Natural killer cell (primary cell): ENCODE data around the gene MYO5B. TPM values are rescaled to one million over a fixed set of nuclear protein-coding genes. Genes with fewer than 3 reads are reported as not detected.
"Not testable (repeated sequence)": the region's sequence is repeated elsewhere in the genome, so short reads cannot be mapped to it uniquely, and the experiment has no call there.

Source experiments
- ATAC-seq, 3 donors: fragments of 150-1000 bp in 2 of 3; fragments of 200-7000 bp in 1 of 3; cut with Tn5 transposase; 1 replicate in 1 of 3; 2 replicates in 2 of 3; pipeline ENCODE4 v1.10.0; 2021; ENCODE audit warnings: mild to moderate bottlenecking in 2 of 3, moderate library complexity in 2 of 3
- DNase-seq, 2 donors: peaks; one replicate each; pipeline versions ENCODE4 v3.0.0 to v3.0.0-alpha.2; 2013 to 2021; ENCODE audit warnings: mixed read lengths in 1 of 2
- H3K27ac ChIP-seq: one replicate; pipeline ENCODE4 v1.5.1; 2013; ENCODE audit warnings: mild to moderate bottlenecking, low read length
- H3K27me3 ChIP-seq: one replicate; pipeline ENCODE4 v1.6.1; 2013; ENCODE audit warnings: low read length; ENCODE audit not compliant: control insufficient read depth, insufficient read depth
- H3K36me3 ChIP-seq: one replicate; pipeline ENCODE4 v1.6.1; 2013; ENCODE audit warnings: low read length; ENCODE audit not compliant: control insufficient read depth, insufficient read depth
- H3K4me1 ChIP-seq: one replicate; pipeline ENCODE4 v1.6.1; 2013; ENCODE audit warnings: low read length; ENCODE audit not compliant: control insufficient read depth, insufficient read depth
- H3K4me3 ChIP-seq: one replicate; pipeline ENCODE4 v1.5.1; 2013; ENCODE audit warnings: low read length
- H3K9me3 ChIP-seq: one replicate; pipeline ENCODE4 v1.6.1; 2013; ENCODE audit warnings: low read length; ENCODE audit not compliant: control insufficient read depth, insufficient read depth
- H3K27ac Mint-ChIP-seq, 2 donors: one replicate each; pipeline ENCODE4 v1.8.0; 2022; ENCODE audit warnings: mild to moderate bottlenecking in 2 of 2, mixed read lengths in 2 of 2, moderate library complexity in 1 of 2
- H3K27me3 Mint-ChIP-seq, 2 donors: one replicate each; pipeline ENCODE4 v1.8.0; 2022; ENCODE audit warnings: low read depth in 2 of 2, mixed read lengths in 2 of 2
- H3K36me3 Mint-ChIP-seq: one replicate; pipeline ENCODE4 v1.8.0; 2022; ENCODE audit warnings: mixed read lengths
- H3K4me1 Mint-ChIP-seq, 2 donors: one replicate each; pipeline ENCODE4 v1.8.0; 2022; ENCODE audit warnings: mixed read lengths in 2 of 2
- H3K4me3 Mint-ChIP-seq: one replicate; pipeline ENCODE4 v1.8.0; 2022; ENCODE audit warnings: mild to moderate bottlenecking, moderate library complexity, mixed read lengths
- H3K9me3 Mint-ChIP-seq, 2 donors: one replicate each; pipeline ENCODE4 v1.8.0; 2022; ENCODE audit warnings: mixed read lengths in 2 of 2
- CTCF ChIP-seq: fragments of 200-600 bp; IDR thresholded peaks from one replicate; pipeline ENCODE4 v1.8.0; 2022; ENCODE audit warnings: antibody characterized with exemption
- WGBS: methylation state at CpG from one replicate; pipeline ENCODE4 v1.1.7; 2013; ENCODE audit warnings: missing lambda C conversion rate; ENCODE audit not compliant: insufficient coverage; 5-methylcytosine and 5-hydroxymethylcytosine counted together
- intact Hi-C: fragments of 100-400 bp; cut with micrococcal nuclease; formaldehyde crosslinking; loops from one replicate; pipeline ENCODE4 v1.14.2; 2022
- total RNA-seq, 4 donors: library from RNA; stranded (reverse); fragments of 120-200 nt in 1 of 4; gene quantifications; one replicate each; pipeline versions ENCODE4 v1.2.3 to v1.2.4, GENCODE V29; 2013 to 2022

MYO5B gene
- total RNA-seq, 3 donors from 2014 or later (not counting 1 experiment from before 2014, with no cell fraction given): 0.33 TPM; not detected in 2

DNA sequence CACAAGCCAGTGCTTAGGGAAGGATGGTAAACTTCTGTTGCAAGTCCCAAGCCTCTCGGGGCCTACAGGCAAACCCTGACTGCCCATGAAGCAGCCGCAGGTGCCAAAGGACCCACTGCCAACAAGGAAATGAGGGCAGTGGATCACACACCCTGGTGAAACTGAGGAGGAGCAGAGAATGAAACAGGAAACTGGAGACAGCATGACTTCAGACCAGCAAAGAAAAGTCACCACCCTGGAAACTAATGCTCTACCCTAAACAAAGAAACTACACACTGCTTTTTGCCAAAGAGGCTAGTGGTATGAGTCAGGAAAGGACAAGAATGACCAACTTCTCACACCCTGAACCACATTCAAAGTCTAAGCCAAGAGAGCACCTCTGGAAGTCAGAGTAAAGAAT lies 97.2 kb downstream of the MYO5B start:
- Histone ChIP-seq H3K36me3 (no peaks in the 10 kb centered on the region), H3K4me1 (no peaks in the 10 kb centered on the region), H3K27me3 (no peaks in the 10 kb centered on the region), H3K4me3 (no peak overlapping the region), H3K27ac (no peak overlapping the region), H3K9me3 (no peaks in the 10 kb centered on the region)
- WGBS: 89% methylated on average over 2 of the region's 2 CpGs
- Mint-ChIP-seq H3K27ac (no peak overlapping the region), H3K4me1 (no peaks in the 10 kb centered on the region), H3K27me3 (peaks cover 12 to 77% of the 10 kb centered on the region in 2 donors), H3K9me3 (no peaks in the 10 kb centered on the region), H3K36me3 (no peaks in the 10 kb centered on the region), H3K4me3 (no peak overlapping the region)
- no peak for TF ChIP-seq CTCF
- intact Hi-C loops: no loop called here
- DNase-seq (no peak), ATAC-seq (no peak)

GRCh38 chr18:50096766-50097435 lies 98.0 kb downstream of the MYO5B start:
- TF ChIP-seq CTCF: no peak

GRCh38 chr18:50094786-50095185 lies 100.2 kb downstream of the MYO5B start:
- H3K27me3 Mint-ChIP-seq: peaks cover 17 to 76% of the 10 kb centered on the region in 2 donors
- not testable (repeated sequence) for DNase-seq, H3K4me1 Mint-ChIP-seq

More at GRCh38 chr18:50096766-50097435, 98.0 kb downstream of the MYO5B start:
- H3K9me3 Mint-ChIP-seq: no peaks in the 10 kb centered on the region
- H3K36me3 Mint-ChIP-seq: no peaks in the 10 kb centered on the region
- H3K4me3 ChIP-seq: no peak overlapping the region
- H3K36me3 ChIP-seq: no peaks in the 10 kb centered on the region
- no peak overlapping the region for H3K27ac ChIP-seq
- no peaks in the 10 kb centered on the region for H3K4me1 Mint-ChIP-seq
- intact Hi-C loops: no loop called here
- no peaks in the 10 kb centered on the region for H3K27me3 ChIP-seq
- H3K4me1 ChIP-seq: no peaks in the 10 kb centered on the region
- peaks cover 13 to 76% of the 10 kb centered on the region in 2 donors for H3K27me3 Mint-ChIP-seq
- DNase-seq (no peak), ATAC-seq (no peak)
- 90% methylated on average over 3 of the region's 3 CpGs for WGBS
- H3K27ac Mint-ChIP-seq: no peak overlapping the region
- no peaks in the 10 kb centered on the region for H3K9me3 ChIP-seq
- no peak overlapping the region for H3K4me3 Mint-ChIP-seq

DNA sequence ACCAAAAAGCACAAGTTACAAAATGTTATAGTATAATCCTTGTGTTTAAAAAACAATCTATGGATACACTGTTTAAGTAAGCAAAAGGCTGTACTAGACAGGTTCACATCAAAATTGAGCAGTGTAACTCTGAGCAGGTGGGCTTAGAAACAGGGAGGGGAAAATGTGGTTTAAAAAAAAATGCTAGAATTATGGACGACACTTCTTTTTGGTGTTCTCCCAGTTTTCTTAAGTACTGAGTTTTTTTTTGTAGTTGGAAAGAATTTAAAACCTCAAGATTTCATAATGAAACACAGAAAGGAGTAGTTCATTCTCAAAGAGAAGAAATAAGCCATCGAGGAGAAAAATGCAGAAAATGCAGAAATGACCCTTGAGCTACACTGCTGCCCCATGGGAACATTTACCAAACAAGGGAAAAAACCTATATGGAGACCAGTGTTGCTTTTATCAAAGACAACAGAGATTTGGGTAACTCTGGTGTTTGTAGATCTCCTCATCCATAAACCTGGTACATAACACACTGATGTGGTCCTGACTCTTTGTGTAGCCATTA lies 100.7 kb downstream of the MYO5B start:
- no peaks in the 10 kb centered on the region for H3K4me1 ChIP-seq
- no peaks in the 10 kb centered on the region for H3K9me3 Mint-ChIP-seq
- no peaks in the 10 kb centered on the region for H3K36me3 Mint-ChIP-seq
- H3K4me3 ChIP-seq: no peak overlapping the region
- H3K27ac Mint-ChIP-seq: no peak overlapping the region
- ATAC-seq: no peak
- no peaks in the 10 kb centered on the region for H3K27me3 ChIP-seq
- 62% methylated on average over 2 of the region's 2 CpGs for WGBS
- H3K9me3 ChIP-seq: no peaks in the 10 kb centered on the region
- no peaks in the 10 kb centered on the region for H3K36me3 ChIP-seq
- DNase-seq: no peak
- no peak overlapping the region for H3K27ac ChIP-seq
- intact Hi-C loops: no loop called here
- no peaks in the 10 kb centered on the region for H3K4me1 Mint-ChIP-seq
- TF ChIP-seq CTCF: no peak
- peaks cover 17 to 73% of the 10 kb centered on the region in 2 donors for H3K27me3 Mint-ChIP-seq
- no peak overlapping the region for H3K4me3 Mint-ChIP-seq

More at GRCh38 chr18:50094786-50095185, 100.2 kb downstream of the MYO5B start:
- H3K27ac Mint-ChIP-seq, H3K4me3 ChIP-seq, H3K4me1 ChIP-seq, H3K9me3 Mint-ChIP-seq, intact Hi-C loops, H3K27ac ChIP-seq, ATAC-seq, H3K9me3 ChIP-seq, H3K36me3 ChIP-seq, H3K36me3 Mint-ChIP-seq, H3K27me3 ChIP-seq, H3K4me3 Mint-ChIP-seq: not testable (repeated sequence)
- 81% methylated on average over 5 of the region's 5 CpGs for WGBS
